SU-DHL-6 (cell line): Measurements from ENCODE around the gene IGIP.

Experiments used
- H2AFZ ChIP-seq: fragments of 200-600 bp; sonication (generic); 2 replicates; pipeline ENCODE4 v1.6.1; 2014; ENCODE audit warnings: low read depth, mild to moderate bottlenecking, moderate library complexity, mixed read lengths, antibody characterized with exemption, low read length; ENCODE audit not compliant: severe bottlenecking
- H3F3A ChIP-seq: fragments of 200-600 bp; shearing (Covaris generic); 2 replicates; pipeline ENCODE4 v1.6.0; 2016; ENCODE audit warnings: antibody characterized with exemption, mild to moderate bottlenecking; ENCODE audit not compliant: insufficient read depth
- H3K27ac ChIP-seq: fragments of 200-600 bp; sonication (generic); 2 replicates; pipeline ENCODE4 v1.5.1; 2016; ENCODE audit warnings: low read depth, mild to moderate bottlenecking, low read length, moderate library complexity, mixed read lengths
- H3K27me3 ChIP-seq: fragments of 200-600 bp; sonication (generic), shearing (Covaris generic); 2 replicates; pipeline ENCODE4 v1.6.0; 2014; ENCODE audit warnings: mild to moderate bottlenecking, low read length
- H3K36me3 ChIP-seq: fragments of 200-600 bp; sonication (generic); 2 replicates; pipeline ENCODE4 v1.6.1; 2014; ENCODE audit warnings: mild to moderate bottlenecking, low read length, mixed read lengths
- H3K4me2 ChIP-seq: fragments of 300-600, 200-600 bp; shearing (Covaris generic), sonication (generic); 2 replicates; pipeline ENCODE4 v1.6.0; 2014; ENCODE audit warnings: low read length, low read depth, mild to moderate bottlenecking; ENCODE audit not compliant: poor library complexity, severe bottlenecking
- H3K4me3 ChIP-seq: fragments of 200-600 bp; sonication (generic); 2 replicates; pipeline ENCODE4 v1.5.1; 2014; ENCODE audit warnings: antibody characterized with exemption, low read length, mild to moderate bottlenecking, mixed read lengths; ENCODE audit not compliant: insufficient read depth, poor library complexity, severe bottlenecking
- H3K79me2 ChIP-seq: fragments of 200-600 bp; sonication (generic); 2 replicates; pipeline ENCODE4 v1.6.1; 2014; ENCODE audit warnings: mild to moderate bottlenecking, low read length, moderate library complexity; ENCODE audit not compliant: insufficient read depth
- H3K9ac ChIP-seq: fragments of 200-600 bp; sonication (generic); 2 replicates; pipeline ENCODE4 v1.7.0; 2014; ENCODE audit warnings: mild to moderate bottlenecking, low read length
- H3K9me2 ChIP-seq: fragments of 200-600 bp; sonication (generic); replicated peaks from 2 replicates; pipeline ENCODE4 v1.6.1; 2014; ENCODE audit warnings: low read length; ENCODE audit not compliant: insufficient read depth
- H3K9me3 ChIP-seq: fragments of 200-600 bp; sonication (generic); 2 replicates; pipeline ENCODE4 v1.6.1; 2014; ENCODE audit warnings: low read length, mixed read lengths; ENCODE audit not compliant: insufficient read depth
- H4K20me1 ChIP-seq: fragments of 200-600 bp; sonication (generic); 2 replicates; pipeline ENCODE4 v1.6.1; 2014; ENCODE audit warnings: low read depth, mild to moderate bottlenecking, antibody characterized with exemption, low read length, moderate library complexity, mixed read lengths
- EZH2phosphoT487 ChIP-seq: fragments of 200-600 bp; sonication (generic), shearing (Covaris generic); conservative IDR thresholded peaks from 2 replicates; pipeline ENCODE4 v1.6.1; 2018; ENCODE audit warnings: mild to moderate bottlenecking, antibody characterized with exemption, low read length, moderate library complexity, mixed read lengths
- TF ChIP-seq, protein P1 (sequence below): fragments of 200-600 bp; sonication (generic); IDR thresholded peaks from one replicate; pipeline ENCODE4 v1.5.1; 2017; ENCODE audit warnings: antibody characterized with exemption, mild to moderate bottlenecking, low read length, moderate library complexity; ENCODE audit not compliant: insufficient read depth, poor library complexity, severe bottlenecking

IGIP gene

DNA sequence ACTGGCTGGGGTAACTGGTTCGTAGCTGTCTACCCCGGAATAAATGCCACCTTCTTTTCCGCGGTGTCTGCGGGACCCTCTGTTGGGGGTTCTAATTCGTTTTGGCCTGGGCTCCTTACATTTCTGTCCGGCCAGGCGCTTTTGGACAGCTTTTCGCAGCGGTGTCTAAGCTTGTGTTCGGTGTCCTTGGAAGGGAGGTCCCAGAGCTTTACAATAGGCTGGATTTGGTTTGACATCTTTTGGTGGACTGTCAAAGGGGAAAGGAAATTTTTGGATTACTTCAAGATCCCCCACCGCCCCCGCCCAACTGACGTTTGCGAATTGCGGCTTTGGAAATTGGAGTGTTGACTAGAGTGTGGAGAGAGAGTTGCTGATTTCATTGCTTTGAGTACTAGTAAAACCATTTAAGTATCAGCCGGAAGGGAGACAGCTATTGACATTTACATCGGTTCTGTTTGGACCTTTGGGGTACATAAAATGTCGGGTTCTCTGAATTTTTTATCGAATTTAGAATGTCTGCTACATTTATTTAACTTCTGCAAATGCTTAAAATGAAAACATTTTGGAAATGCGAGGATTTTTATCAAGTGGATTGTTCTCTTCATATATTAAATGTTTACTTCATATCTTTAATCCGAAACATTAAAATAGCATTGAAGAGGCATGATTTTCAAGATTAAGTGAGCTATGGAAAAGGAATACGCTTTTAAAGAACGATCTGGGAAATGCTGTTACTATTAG, 16.5 kb upstream of the IGIP start:
- H4K20me1 ChIP-seq = peaks cover 18% of the 10 kb centered on the region
- H3K4me3 ChIP-seq = peak overlapping the region; percentile 97
- H3K27ac ChIP-seq = no peak overlapping the region
- H3K4me2 ChIP-seq = peak overlapping the region; percentile 97
- peaks cover 43% of the 10 kb centered on the region for H3K79me2 ChIP-seq
- H3K27me3 ChIP-seq = no peaks in the 10 kb centered on the region
- H2AFZ ChIP-seq = no peak overlapping the region
- peak overlapping the region; percentile 84 for H3K9ac ChIP-seq
- no peaks in the 10 kb centered on the region for H3K9me2 ChIP-seq
- H3F3A ChIP-seq = peaks cover 28% of the 10 kb centered on the region
- no peak for TF ChIP-seq EZH2phosphoT487
- TF ChIP-seq, protein P1, sequence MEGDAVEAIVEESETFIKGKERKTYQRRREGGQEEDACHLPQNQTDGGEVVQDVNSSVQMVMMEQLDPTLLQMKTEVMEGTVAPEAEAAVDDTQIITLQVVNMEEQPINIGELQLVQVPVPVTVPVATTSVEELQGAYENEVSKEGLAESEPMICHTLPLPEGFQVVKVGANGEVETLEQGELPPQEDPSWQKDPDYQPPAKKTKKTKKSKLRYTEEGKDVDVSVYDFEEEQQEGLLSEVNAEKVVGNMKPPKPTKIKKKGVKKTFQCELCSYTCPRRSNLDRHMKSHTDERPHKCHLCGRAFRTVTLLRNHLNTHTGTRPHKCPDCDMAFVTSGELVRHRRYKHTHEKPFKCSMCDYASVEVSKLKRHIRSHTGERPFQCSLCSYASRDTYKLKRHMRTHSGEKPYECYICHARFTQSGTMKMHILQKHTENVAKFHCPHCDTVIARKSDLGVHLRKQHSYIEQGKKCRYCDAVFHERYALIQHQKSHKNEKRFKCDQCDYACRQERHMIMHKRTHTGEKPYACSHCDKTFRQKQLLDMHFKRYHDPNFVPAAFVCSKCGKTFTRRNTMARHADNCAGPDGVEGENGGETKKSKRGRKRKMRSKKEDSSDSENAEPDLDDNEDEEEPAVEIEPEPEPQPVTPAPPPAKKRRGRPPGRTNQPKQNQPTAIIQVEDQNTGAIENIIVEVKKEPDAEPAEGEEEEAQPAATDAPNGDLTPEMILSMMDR = no peak
- H3K36me3 ChIP-seq = no peaks in the 10 kb centered on the region
- no peaks in the 10 kb centered on the region for H3K9me3 ChIP-seq

DNA sequence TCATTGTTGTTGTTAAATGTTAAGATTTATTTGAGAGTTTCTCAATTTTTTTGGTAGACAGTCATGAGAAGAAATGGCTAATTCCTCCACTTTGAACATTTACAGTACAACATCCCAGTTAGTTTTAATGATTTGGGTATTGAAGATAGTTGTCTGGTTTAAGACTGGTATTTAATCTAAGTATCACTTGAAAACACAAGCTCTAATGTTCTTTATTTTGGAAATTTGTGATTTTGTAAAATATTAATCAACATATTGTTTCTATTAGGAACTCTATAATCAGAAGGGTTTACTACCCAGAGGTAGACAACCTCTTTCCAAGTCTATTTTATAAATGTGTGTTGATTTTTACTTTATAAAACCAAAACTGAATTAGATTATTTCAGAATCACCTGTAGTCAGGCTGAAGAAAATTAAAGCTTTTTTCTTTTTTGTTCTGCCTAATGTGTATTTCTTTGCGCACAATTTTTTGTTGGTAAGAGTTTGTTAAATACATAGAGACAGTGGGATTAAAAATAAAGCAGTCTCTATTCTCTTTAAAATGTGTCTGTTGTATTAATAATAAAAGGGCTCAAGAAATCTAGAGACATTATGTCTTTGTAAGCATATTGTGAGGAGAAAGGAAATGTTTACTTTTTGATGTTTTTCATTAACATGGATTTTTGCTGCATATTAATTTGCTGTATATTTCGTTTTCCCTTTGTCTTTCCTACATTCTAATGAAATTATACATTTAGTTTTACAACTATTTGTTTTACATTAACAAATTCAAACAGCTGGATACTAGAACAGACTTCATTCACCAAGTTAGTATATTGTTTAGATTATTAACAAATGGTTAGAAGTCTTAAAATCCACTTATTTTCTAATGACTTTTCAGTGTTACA, 15.7 kb upstream of the IGIP start:
- Histone ChIP-seq H3K9me2 (no peaks in the 10 kb centered on the region), H3K4me2 (peak overlapping the region; percentile 97), H3K9me3 (no peaks in the 10 kb centered on the region), H3F3A (peaks cover 33% of the 10 kb centered on the region), H3K27ac (no peak overlapping the region), H3K36me3 (no peaks in the 10 kb centered on the region; the same call in 1 of the 2 replicates), H4K20me1 (peaks cover 18% of the 10 kb centered on the region), H2AFZ (no peak overlapping the region), H3K79me2 (peaks cover 47% of the 10 kb centered on the region), H3K4me3 (no peak overlapping the region), H3K9ac (no peak overlapping the region), H3K27me3 (no peaks in the 10 kb centered on the region)
- no peak for TF ChIP-seq EZH2phosphoT487
- TF ChIP-seq, protein P1 = no peak

DNA sequence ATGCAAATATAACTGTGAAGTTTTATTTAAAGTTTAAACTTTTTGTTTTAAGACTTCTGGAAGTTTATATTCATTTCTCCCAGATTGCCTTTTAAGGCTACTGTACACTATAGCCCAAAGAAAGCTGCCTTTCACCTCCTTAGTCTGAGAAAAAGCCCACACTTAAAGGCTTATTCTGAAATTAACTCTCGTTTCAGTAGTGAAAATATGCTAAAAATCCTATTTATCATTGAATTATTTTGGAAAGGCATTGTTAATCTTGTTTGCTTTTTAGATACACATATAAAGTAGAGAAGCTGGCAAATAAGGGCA, 15.1 kb upstream of the IGIP start:
- Histone ChIP-seq H3K9me3 (no peaks in the 10 kb centered on the region), H3F3A (peaks cover 39% of the 10 kb centered on the region), H3K4me2 (no peak overlapping the region), H3K79me2 (peaks cover 52% of the 10 kb centered on the region), H3K27me3 (no peaks in the 10 kb centered on the region), H2AFZ (no peak overlapping the region), H3K9ac (no peak overlapping the region), H4K20me1 (peaks cover 24% of the 10 kb centered on the region), H3K9me2 (no peaks in the 10 kb centered on the region), H3K27ac (no peak overlapping the region), H3K36me3 (peaks cover 5% of the 10 kb centered on the region), H3K4me3 (no peak overlapping the region)
- TF ChIP-seq, protein P1 = no peak
- no peak for TF ChIP-seq EZH2phosphoT487
